Fibroblast of lung (primary cell): ENCODE data around the gene PRRT2. TPM values are rescaled to one million over a fixed set of nuclear protein-coding genes. Genes with fewer than 3 reads are reported as not detected.

Experiments
- DNase-seq, 2 donors: peaks; one replicate each; pipeline versions ENCODE4 v3.0.0 to v3.0.0-alpha.2; 2010; ENCODE audit warnings: low read depth in 2 of 2
- H2AFZ ChIP-seq: 2 replicates; pipeline ENCODE4 v1.5.1; 2012; ENCODE audit warnings: low read length, control low read depth, inconsistent platforms
- H3K27ac ChIP-seq: 2 replicates; pipeline ENCODE4 v1.5.1; 2011; ENCODE audit warnings: low read length, control low read depth; ENCODE audit not compliant: insufficient read depth
- H3K27me3 ChIP-seq: 2 replicates; pipeline ENCODE4 v1.5.1; 2011; ENCODE audit warnings: mild to moderate bottlenecking, low read length; ENCODE audit not compliant: control insufficient read depth, insufficient read depth
- H3K36me3 ChIP-seq: 2 replicates; pipeline ENCODE4 v1.5.1; 2011; ENCODE audit warnings: low read length; ENCODE audit not compliant: control insufficient read depth, insufficient read depth
- H3K4me1 ChIP-seq: 2 replicates; pipeline ENCODE4 v1.5.1; 2011; ENCODE audit warnings: low read length; ENCODE audit not compliant: control insufficient read depth, insufficient read depth; ENCODE audit errors: extremely low read depth
- H3K4me2 ChIP-seq: 2 replicates; pipeline ENCODE4 v1.5.1; 2011; ENCODE audit warnings: low read length, control low read depth; ENCODE audit not compliant: insufficient read depth; ENCODE audit errors: extremely low read depth
- H3K4me3 ChIP-seq, 4 experiments: fragments of 200-600 bp in 1 of 4; sonication (generic) in 1 of 4; replicated peaks in 1 of 4; 2 replicates each; pipeline ENCODE4 v1.5.1; 2011 to 2016; ENCODE audit warnings: low read length in 4 of 4, low read depth in 3 of 4, mild to moderate bottlenecking in 3 of 4, control low read depth in 2 of 4, inconsistent platforms in 1 of 4, mixed read lengths in 1 of 4; ENCODE audit not compliant: insufficient read depth in 1 of 4; ENCODE audit errors: control extremely low read depth in 1 of 4
- H3K79me2 ChIP-seq: 2 replicates; pipeline ENCODE4 v1.5.1; 2012; ENCODE audit warnings: mild to moderate bottlenecking, low read length, inconsistent platforms; ENCODE audit not compliant: control insufficient read depth, insufficient read depth
- H3K9ac ChIP-seq: 2 replicates; pipeline ENCODE4 v1.5.1; 2011; ENCODE audit warnings: mild to moderate bottlenecking, low read length, control low read depth; ENCODE audit not compliant: insufficient read depth
- H3K9me3 ChIP-seq: 2 replicates; pipeline ENCODE4 v1.5.1; 2012; ENCODE audit warnings: low read depth, low read length; ENCODE audit not compliant: control insufficient read depth, insufficient read depth
- H4K20me1 ChIP-seq: 2 replicates; pipeline ENCODE4 v1.5.1; 2011; ENCODE audit warnings: low read length; ENCODE audit not compliant: control insufficient read depth, insufficient read depth; ENCODE audit errors: extremely low read depth
- EZH2 ChIP-seq: IDR thresholded peaks from 2 replicates; pipeline ENCODE4 v1.5.1; 2012; ENCODE audit warnings: low read length, control low read depth, mild to moderate bottlenecking; ENCODE audit errors: missing control alignments
- polyA plus RNA-seq, 2 donors: library from polyadenylated mRNA; depleted of rRNA in 1 of 2; stranded (reverse) in 1 of 2; unstranded in 1 of 2; fragments of >200 nt; gene quantifications; 2 replicates each; pipeline ENCODE4 v1.2.1, GENCODE V29; 2011 to 2012; ENCODE audit warnings: missing spikeins in 1 of 2
- total RNA-seq: library from RNA; depleted of rRNA; stranded (reverse); fragments of >200 nt; gene quantifications from 2 replicates; pipeline ENCODE4 v1.2.1, GENCODE V29; 2014
- TF ChIP-seq, protein P1 (sequence below), 2 donors: IDR thresholded peaks in 1 of 2; conservative IDR thresholded peaks in 1 of 2; 1 replicate in 1 of 2; 2 replicates in 1 of 2; pipeline ENCODE4 v1.5.1; 2011 to 2012; ENCODE audit warnings: low read length in 2 of 2, control low read depth in 1 of 2, inconsistent platforms in 1 of 2, low read depth in 1 of 2, mild to moderate bottlenecking in 1 of 2

PRRT2 gene
- total and polyA plus RNA-seq, 2 donors (not counting 1 experiment from before 2014, with no cell fraction given): 1.3 to 2.1 TPM

DNA sequence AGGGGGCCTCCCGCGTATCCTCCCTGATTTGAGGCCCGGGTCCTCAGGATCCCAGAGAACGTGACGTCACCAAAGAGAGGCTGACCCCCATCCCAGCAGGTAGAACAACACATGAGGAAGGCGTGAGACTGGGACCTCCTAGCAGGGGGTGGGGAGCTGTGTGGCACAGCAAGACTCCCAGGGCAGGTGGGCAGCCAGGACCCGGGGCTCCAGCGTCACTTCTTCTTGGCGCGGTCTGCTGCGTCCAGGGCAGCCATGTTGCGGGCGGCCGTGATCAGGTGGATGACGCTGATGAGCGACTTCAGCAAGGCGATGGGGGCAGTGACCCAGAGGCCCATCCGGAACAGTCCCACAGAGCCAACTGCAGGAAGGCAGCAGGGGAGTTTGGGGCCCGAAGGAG is 47.0 kb downstream of the PRRT2 start:
- H3K4me2 ChIP-seq: no peak overlapping the region
- no peaks in the 10 kb centered on the region for H3K9me3 ChIP-seq
- H3K9ac ChIP-seq: no peak overlapping the region
- H2AFZ ChIP-seq: no peak overlapping the region
- TF ChIP-seq, protein P1, sequence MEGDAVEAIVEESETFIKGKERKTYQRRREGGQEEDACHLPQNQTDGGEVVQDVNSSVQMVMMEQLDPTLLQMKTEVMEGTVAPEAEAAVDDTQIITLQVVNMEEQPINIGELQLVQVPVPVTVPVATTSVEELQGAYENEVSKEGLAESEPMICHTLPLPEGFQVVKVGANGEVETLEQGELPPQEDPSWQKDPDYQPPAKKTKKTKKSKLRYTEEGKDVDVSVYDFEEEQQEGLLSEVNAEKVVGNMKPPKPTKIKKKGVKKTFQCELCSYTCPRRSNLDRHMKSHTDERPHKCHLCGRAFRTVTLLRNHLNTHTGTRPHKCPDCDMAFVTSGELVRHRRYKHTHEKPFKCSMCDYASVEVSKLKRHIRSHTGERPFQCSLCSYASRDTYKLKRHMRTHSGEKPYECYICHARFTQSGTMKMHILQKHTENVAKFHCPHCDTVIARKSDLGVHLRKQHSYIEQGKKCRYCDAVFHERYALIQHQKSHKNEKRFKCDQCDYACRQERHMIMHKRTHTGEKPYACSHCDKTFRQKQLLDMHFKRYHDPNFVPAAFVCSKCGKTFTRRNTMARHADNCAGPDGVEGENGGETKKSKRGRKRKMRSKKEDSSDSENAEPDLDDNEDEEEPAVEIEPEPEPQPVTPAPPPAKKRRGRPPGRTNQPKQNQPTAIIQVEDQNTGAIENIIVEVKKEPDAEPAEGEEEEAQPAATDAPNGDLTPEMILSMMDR (conservative IDR thresholded peaks at IDR 0.05 in 1 of 2, IDR thresholded peaks at IDR 0.05 in 1 of 2; ENCODE audit: low read depth in 1 of 2, low read length in 2 of 2): no peak
- no peak for TF ChIP-seq EZH2
- no peaks in the 10 kb centered on the region for H4K20me1 ChIP-seq
- no peak for DNase-seq
- H3K79me2 ChIP-seq: peaks cover 14% of the 10 kb centered on the region
- no peaks in the 10 kb centered on the region for H3K27me3 ChIP-seq
- H3K4me1 ChIP-seq: no peaks in the 10 kb centered on the region
- H3K27ac ChIP-seq: no peak overlapping the region
- H3K36me3 ChIP-seq: peaks cover 9% of the 10 kb centered on the region
- no peak overlapping the region for H3K4me3 ChIP-seq

GRCh38 chr16:29860218-29860617 is 48.2 kb downstream of the PRRT2 start:
- H3K79me2 ChIP-seq: peaks cover 14% of the 10 kb centered on the region
- H4K20me1 ChIP-seq: no peaks in the 10 kb centered on the region
- no peaks in the 10 kb centered on the region for H3K27me3 ChIP-seq
- TF ChIP-seq EZH2: no peak
- TF ChIP-seq, protein P1 (conservative IDR thresholded peaks at IDR 0.05 in 1 of 2, IDR thresholded peaks at IDR 0.05 in 1 of 2; ENCODE audit: low read depth in 1 of 2, low read length in 2 of 2): no peak
- H3K27ac ChIP-seq: no peak overlapping the region
- no peak overlapping the region for H3K4me2 ChIP-seq
- H3K9me3 ChIP-seq: no peaks in the 10 kb centered on the region
- H2AFZ ChIP-seq: no peak overlapping the region
- peaks cover 9% of the 10 kb centered on the region for H3K36me3 ChIP-seq
- no peak for DNase-seq
- no peak overlapping the region for H3K9ac ChIP-seq
- no peak overlapping the region for H3K4me3 ChIP-seq
- no peaks in the 10 kb centered on the region for H3K4me1 ChIP-seq

DNA sequence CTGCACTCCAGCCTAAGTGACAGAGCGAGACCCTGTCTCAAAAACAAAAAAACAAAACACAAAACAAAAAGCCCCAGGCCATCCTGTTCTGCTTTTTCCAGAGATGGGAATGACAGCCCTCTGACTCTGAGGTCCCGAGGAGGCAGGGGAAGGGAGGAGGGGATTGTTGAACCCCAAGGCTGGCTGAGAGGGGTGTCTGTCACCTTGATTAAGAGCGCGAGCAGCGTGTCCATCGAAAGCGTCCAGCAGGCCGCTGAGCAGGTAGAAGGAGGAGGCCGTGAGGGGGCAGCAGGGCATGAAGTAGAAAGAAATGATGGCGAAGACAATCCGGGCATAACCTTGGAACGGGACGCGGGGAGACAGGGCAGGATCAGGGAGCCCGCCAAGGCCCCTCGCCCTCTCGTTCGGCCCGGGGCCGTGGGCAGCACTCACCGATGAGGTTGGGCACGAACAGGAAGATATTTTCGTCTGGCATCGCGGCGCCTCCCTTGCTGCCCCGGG is 50.4 kb downstream of the PRRT2 start:
- peak overlapping the region; percentile 81 for H3K9ac ChIP-seq
- H3K4me2 ChIP-seq: peak overlapping the region; percentile 94
- H3K9me3 ChIP-seq: no peaks in the 10 kb centered on the region
- no peaks in the 10 kb centered on the region for H3K4me1 ChIP-seq
- H3K36me3 ChIP-seq: peaks cover 9% of the 10 kb centered on the region
- peak overlapping the region; percentile 96 for H3K27ac ChIP-seq
- peak overlapping the region; percentile 48 to 92 (median 88) for H3K4me3 ChIP-seq
- no peak for DNase-seq
- TF ChIP-seq, protein P1 (conservative IDR thresholded peaks at IDR 0.05 in 1 of 2, IDR thresholded peaks at IDR 0.05 in 1 of 2; ENCODE audit: low read depth in 1 of 2, low read length in 2 of 2): peak; percentile 6 to 20
- TF ChIP-seq EZH2: no peak
- H3K79me2 ChIP-seq: peaks cover 14% of the 10 kb centered on the region
- no peaks in the 10 kb centered on the region for H3K27me3 ChIP-seq
- peak overlapping the region; percentile 57 for H2AFZ ChIP-seq
- no peaks in the 10 kb centered on the region for H4K20me1 ChIP-seq
